ENCODE results near the gene C20orf202.
A peak's percentile ranks its signal among the peaks of the same experiment; 100 is the strongest.

Gene C20orf202

GRCh38 chr20:1173698-1174097 lies 29.6 kb upstream of the C20orf202 start:
- Histone ChIP-seq H3K27ac (no peak overlapping the region), H3K4me3 (no peak overlapping the region)
- no peak for DNase-seq (ENCODE audit: low spot score)
- TF ChIP-seq CTCF (IDR thresholded peaks at IDR 0.05) = no peak

- H3K4me3 ChIP-seq = no peak overlapping the region
These were observed 28.5 kb upstream of the C20orf202 start for GRCh38 chr20:1174787-1175186.

DNA sequence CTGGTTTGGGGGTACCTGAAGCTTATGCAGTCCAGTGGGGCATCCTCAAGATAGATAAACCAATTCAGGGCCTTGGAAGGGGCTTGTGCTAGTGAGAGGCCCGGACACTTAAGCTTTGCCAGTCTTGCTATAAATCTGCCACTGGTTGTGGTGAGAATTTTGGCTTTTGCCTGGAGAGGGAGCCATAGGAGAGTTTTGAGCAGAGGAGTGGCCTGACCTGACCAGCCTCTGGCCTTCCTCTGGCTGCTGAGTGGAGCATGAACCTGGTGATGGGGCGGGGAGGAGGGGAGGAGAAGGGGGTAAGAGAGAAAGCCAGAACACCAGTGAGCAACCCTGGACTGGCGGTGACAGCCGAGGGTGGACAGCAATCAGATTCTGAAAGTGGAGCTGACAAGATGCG lies 25.6 kb upstream of the C20orf202 start:
- DNase-seq (ENCODE audit: low spot score) = no peak
- H3K4me3 ChIP-seq = no peak overlapping the region
- TF ChIP-seq CTCF (IDR thresholded peaks at IDR 0.05) = no peak
- no peak overlapping the region for H3K27ac ChIP-seq

More at GRCh38 chr20:1174787-1175186, 28.5 kb upstream of the C20orf202 start:
- no peak for TF ChIP-seq CTCF (IDR thresholded peaks at IDR 0.05)
- peak; percentile 14 for DNase-seq (ENCODE audit: low spot score)
- H3K27ac ChIP-seq = no peak overlapping the region

- TF ChIP-seq CTCF (IDR thresholded peaks at IDR 0.05) = no peak
- Histone ChIP-seq H3K27ac (no peak overlapping the region), H3K4me3 (no peak overlapping the region)
- DNase-seq (ENCODE audit: low spot score) = no peak
These were observed 25.2 kb upstream of the C20orf202 start for GRCh38 chr20:1178103-1178502.

GRCh38 chr20:1178623-1179022 lies 24.6 kb upstream of the C20orf202 start:
- no peak overlapping the region for H3K4me3 ChIP-seq
- no peak for TF ChIP-seq CTCF (IDR thresholded peaks at IDR 0.05)
- DNase-seq (ENCODE audit: low spot score) = no peak
- no peak overlapping the region for H3K27ac ChIP-seq

GRCh38 chr20:1180949-1181348 lies 22.3 kb upstream of the C20orf202 start:
- Histone ChIP-seq H3K27ac (no peak overlapping the region), H3K4me3 (no peak overlapping the region)
- DNase-seq (ENCODE audit: low spot score) = no peak
- no peak for TF ChIP-seq CTCF (IDR thresholded peaks at IDR 0.05)

DNA sequence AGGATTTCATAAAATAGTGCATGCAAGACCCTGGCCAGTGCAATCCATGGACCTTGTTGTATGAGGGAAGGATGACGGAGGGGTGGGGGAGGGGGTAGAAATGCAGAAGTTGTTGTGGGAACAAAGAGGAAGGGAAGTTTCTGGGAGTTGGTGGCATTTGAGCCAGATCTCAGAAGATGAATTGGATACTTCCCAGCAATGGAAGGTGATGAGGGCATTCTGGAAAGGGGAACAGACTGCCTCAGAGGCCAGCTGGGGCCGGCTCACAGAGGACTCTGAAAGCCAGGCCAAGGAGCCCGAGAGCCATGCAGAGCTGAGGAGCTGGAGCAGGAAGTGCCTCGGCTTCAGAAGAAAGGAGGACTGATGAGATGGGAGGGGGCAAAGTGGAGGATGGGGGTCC lies 21.1 kb upstream of the C20orf202 start:
- DNase-seq (ENCODE audit: low spot score) = no peak
- H3K27ac ChIP-seq = no peak overlapping the region
- TF ChIP-seq CTCF (IDR thresholded peaks at IDR 0.05) = no peak
- no peak overlapping the region for H3K4me3 ChIP-seq

Measured in coronary artery (tissue), 2 donors.